ENCODE measurements around the gene RNASEH2A. TPM values are rescaled to one million over a fixed set of nuclear protein-coding genes. Genes with fewer than 3 reads are reported as not detected.
A peak's percentile ranks its signal among the peaks of the same experiment; 100 is the strongest.
"Not testable (repeated sequence)": the region's sequence is repeated elsewhere in the genome, so short reads cannot be mapped to it uniquely, and the experiment has no call there.

Gene RNASEH2A
- total RNA-seq, 3 donors from 2014 or later: 32.3 to 42.7 (median 39.1) TPM

DNA sequence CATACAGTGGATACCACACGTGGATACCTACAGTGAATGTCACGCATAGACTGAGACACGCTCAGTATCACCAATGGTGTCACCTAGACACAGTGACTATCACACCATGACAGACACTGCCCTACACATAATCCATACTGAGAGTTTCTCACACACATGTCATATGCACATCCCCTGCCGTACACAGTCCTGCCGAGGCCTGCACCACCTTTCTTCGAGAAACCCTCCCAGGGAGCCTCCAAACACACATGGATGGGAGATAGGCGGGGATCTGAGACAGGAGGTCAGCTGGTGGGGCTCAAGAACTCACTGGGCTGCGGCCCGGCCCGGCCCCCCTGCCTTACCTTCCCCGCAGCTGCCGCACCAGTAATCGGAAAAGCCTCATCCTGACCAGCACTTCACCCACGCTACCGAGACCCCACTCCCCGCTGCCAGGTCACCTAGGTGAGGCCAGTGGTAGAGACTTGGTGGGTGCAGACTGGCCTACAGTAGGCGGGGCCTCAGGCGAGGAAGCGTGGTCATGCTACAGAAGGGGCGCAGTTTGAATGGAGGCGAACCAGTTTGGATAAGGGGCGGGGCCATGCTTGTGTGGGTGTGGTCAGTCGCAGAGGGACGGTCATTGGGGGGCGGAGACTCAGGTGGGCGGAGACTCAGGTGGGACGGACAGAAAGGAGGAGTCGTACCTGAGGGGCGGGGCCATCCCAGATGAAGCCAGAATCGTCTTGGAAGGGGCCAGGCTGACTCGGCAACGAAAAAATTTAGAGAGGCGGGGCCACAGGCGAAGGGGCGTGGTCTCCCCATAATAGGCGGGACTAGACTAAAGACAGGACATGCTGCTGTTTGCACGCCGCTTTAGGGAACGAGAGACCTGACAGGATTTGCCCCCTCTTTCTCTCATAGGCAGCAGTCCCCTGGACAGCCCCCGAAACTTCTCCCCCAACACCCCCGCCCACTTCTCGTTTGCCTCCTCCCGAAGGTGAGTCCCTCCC, 34.0 kb downstream of the RNASEH2A start:
- Mint-ChIP-seq H3K4me3 (no peak overlapping the region), H3K27me3 (ENCODE audit: low read depth) (peaks cover 80% of the 10 kb centered on the region), H3K4me1 (ENCODE audit: low read depth) (peaks cover 24% of the 10 kb centered on the region), H3K36me3 (ENCODE audit: insufficient read depth) (no peaks in the 10 kb centered on the region), H3K9me3 (no peaks in the 10 kb centered on the region)
- DNase-seq: no peak
- peak; percentile 16 for ATAC-seq

GRCh38 chr19:12841094-12841493, 34.7 kb downstream of the RNASEH2A start:
- no peak overlapping the region for H3K4me3 Mint-ChIP-seq
- H3K36me3 Mint-ChIP-seq (ENCODE audit: insufficient read depth): no peaks in the 10 kb centered on the region
- DNase-seq (no peak), ATAC-seq (no peak)
- H3K4me1 Mint-ChIP-seq (ENCODE audit: low read depth): peaks cover 24% of the 10 kb centered on the region
- peaks cover 75% of the 10 kb centered on the region for H3K27me3 Mint-ChIP-seq (ENCODE audit: low read depth)
- H3K9me3 Mint-ChIP-seq: no peaks in the 10 kb centered on the region

- ATAC-seq (no peak), DNase-seq (no peak)
- Mint-ChIP-seq H3K36me3 (ENCODE audit: insufficient read depth) (no peaks in the 10 kb centered on the region), H3K4me3 (no peak overlapping the region), H3K4me1 (ENCODE audit: low read depth) (peaks cover 25% of the 10 kb centered on the region), H3K27me3 (ENCODE audit: low read depth) (peaks cover 71% of the 10 kb centered on the region), H3K9me3 (no peaks in the 10 kb centered on the region)
Measured at GRCh38 chr19:12842511-12842910, 36.1 kb downstream of the RNASEH2A start.

GRCh38 chr19:12843328-12843727, 36.9 kb downstream of the RNASEH2A start:
- H3K36me3 Mint-ChIP-seq (ENCODE audit: insufficient read depth): no peaks in the 10 kb centered on the region
- peaks cover 71% of the 10 kb centered on the region for H3K27me3 Mint-ChIP-seq (ENCODE audit: low read depth)
- DNase-seq: no peak
- no peaks in the 10 kb centered on the region for H3K9me3 Mint-ChIP-seq
- H3K4me3 Mint-ChIP-seq: no peak overlapping the region
- peaks cover 26% of the 10 kb centered on the region for H3K4me1 Mint-ChIP-seq (ENCODE audit: low read depth)
- no peak for ATAC-seq

- H3K9me3 Mint-ChIP-seq: no peaks in the 10 kb centered on the region
- H3K36me3 Mint-ChIP-seq (ENCODE audit: insufficient read depth): no peaks in the 10 kb centered on the region
- DNase-seq (no peak), ATAC-seq (no peak)
- H3K27me3 Mint-ChIP-seq (ENCODE audit: low read depth): peaks cover 69% of the 10 kb centered on the region
- peaks cover 23% of the 10 kb centered on the region for H3K4me1 Mint-ChIP-seq (ENCODE audit: low read depth)
- H3K4me3 Mint-ChIP-seq: no peak overlapping the region
Measured at GRCh38 chr19:12843999-12844732, 37.8 kb downstream of the RNASEH2A start.

DNA sequence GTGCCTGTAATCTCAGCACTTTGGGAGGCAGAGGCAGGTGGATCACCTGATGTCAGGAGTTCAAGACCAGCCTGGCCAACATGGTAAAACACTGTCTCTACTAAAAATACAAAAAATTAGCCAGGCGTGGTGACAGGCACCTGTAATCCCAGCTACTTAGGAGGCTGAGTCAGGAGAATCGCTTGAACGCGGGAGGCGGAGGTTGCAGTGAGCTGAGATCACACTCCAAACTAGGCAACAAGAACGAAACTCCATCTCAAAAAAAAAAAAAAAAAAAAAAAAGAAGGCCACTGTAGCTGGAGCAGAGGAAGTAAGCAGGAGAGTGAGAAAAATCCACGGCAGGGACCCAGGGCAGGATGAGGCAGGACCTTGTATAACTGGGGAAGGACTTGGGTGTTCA, 40.2 kb downstream of the RNASEH2A start:
- H3K36me3 Mint-ChIP-seq (ENCODE audit: insufficient read depth); H3K9me3 Mint-ChIP-seq; H3K4me3 Mint-ChIP-seq; DNase-seq; ATAC-seq; H3K4me1 Mint-ChIP-seq (ENCODE audit: low read depth): not testable (repeated sequence)
- H3K27me3 Mint-ChIP-seq (ENCODE audit: low read depth): peaks cover 46% of the 10 kb centered on the region

DNA sequence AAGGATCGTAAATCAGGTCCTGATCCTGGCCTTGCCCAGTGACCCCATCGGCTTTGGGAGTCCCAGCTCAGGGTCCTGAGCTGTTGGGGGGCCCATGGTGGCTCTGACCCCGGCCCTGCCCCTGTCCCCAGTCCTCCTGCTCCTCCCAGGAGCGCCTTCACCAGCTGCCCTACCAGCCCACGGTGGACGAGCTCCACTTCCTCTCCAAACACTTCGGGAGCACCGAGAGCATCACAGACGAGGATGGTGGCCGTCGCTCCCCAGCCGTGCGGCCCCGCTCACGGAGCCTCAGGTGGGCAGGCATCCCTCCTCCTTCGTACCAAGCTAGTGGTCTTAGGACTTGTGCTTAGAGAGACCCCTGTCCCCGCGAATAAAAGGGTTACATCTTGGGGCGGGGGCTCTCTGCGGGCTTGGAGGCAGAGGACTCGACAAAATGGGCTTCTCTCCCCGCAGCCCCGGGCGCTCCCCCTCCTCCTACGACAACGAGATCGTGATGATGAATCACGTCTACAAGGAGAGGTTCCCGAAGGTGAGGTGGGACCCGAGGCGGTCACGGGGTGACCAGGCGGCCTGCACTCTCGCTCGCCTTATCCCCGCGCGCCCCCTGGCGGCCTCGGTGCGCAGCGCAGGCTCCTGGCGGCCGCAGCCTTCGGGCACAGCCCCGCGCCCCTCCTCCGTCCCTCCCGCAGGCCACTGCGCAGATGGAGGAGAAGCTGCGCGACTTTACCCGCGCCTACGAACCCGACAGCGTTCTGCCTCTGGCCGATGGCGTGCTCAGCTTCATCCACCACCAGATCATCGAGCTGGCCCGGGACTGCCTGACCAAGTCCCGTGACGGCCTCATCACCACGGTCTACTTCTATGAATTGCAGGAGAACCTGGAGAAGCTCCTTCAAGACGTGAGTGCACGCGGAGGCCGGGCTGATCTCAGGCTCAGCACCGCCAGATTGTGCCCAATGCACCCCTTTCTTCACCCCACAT, 41.1 kb downstream of the RNASEH2A start:
- H3K27me3 Mint-ChIP-seq (ENCODE audit: low read depth): peaks cover 42% of the 10 kb centered on the region
- H3K36me3 Mint-ChIP-seq (ENCODE audit: insufficient read depth): no peaks in the 10 kb centered on the region
- ATAC-seq: peak; percentile 96 to 97
- H3K4me3 Mint-ChIP-seq: peak overlapping the region; percentile 37
- H3K9me3 Mint-ChIP-seq: no peaks in the 10 kb centered on the region
- H3K4me1 Mint-ChIP-seq (ENCODE audit: low read depth): peaks cover 8% of the 10 kb centered on the region
- peak; percentile 84 for DNase-seq

DNA sequence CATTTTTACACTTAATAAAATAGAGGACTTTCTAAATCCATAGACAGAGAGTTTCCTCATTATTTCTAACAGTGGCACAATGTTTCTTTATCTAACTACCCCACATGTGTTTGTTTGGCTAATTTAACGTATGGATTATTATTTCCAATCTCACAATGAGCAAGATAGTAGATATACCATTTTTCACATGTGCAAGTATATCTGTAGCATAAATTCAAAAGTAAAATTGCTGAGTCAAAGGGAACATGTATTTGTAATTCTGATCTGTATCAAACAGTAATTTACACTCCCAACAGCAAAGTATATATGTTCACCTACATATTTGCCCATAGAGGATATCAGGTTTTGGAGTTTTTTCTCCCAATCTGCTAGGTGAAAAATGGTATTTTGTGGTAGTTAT, 50.3 kb downstream of the RNASEH2A start:
- H3K27me3 Mint-ChIP-seq (ENCODE audit: low read depth): peaks cover 7% of the 10 kb centered on the region
- DNase-seq (no peak), ATAC-seq (no peak)
- H3K9me3 Mint-ChIP-seq: peaks cover 5% of the 10 kb centered on the region
- H3K4me3 Mint-ChIP-seq: no peak overlapping the region
- no peaks in the 10 kb centered on the region for H3K36me3 Mint-ChIP-seq (ENCODE audit: insufficient read depth)
- H3K4me1 Mint-ChIP-seq (ENCODE audit: low read depth): no peaks in the 10 kb centered on the region

DNA sequence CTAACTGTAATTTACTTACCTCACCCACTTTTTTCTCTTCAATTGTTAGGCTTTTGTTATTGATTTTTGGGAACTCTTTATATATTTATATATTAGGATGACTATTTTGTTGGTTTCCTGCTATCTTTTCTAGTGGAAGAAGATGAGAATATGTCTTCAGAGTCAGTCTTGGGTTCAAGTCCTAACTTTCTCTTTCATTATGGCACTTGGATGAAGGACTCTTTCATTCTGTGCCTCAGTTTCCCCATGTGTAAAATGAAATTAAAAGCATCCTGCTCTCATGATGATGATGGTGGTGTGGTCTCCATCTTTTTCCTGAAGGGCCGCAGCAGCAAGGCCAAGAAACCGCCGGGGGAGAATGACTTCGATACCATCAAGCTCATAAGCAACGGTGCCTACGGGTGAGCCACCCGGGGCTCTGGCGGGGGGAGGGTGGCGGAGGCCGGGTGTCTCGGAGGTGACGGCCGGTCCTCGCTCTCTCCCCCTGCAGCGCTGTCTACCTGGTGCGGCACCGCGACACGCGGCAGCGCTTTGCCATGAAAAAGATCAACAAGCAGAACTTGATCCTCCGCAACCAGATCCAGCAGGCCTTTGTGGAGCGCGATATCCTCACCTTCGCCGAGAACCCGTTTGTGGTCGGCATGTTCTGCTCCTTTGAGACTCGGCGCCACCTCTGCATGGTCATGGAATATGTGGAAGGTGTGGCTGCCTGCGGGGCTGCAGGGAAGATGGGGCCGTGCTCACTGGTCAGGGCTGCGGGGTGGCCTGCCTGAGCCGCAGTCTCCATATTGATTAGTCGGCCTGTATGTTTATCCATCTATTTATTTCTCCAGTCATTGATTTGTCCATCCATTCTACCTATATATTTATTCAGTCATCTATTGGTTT, 51.9 kb downstream of the RNASEH2A start:
- DNase-seq: no peak
- Mint-ChIP-seq H3K4me3 (no peak overlapping the region), H3K36me3 (ENCODE audit: insufficient read depth) (no peaks in the 10 kb centered on the region), H3K4me1 (ENCODE audit: low read depth) (no peaks in the 10 kb centered on the region), H3K9me3 (peaks cover 5% of the 10 kb centered on the region), H3K27me3 (ENCODE audit: low read depth) (peaks cover 4% of the 10 kb centered on the region)
- ATAC-seq: no peak

- Mint-ChIP-seq H3K4me3 (no peak overlapping the region), H3K9me3 (peaks cover 5% of the 10 kb centered on the region), H3K4me1 (ENCODE audit: low read depth) (no peaks in the 10 kb centered on the region), H3K27me3 (ENCODE audit: low read depth) (no peaks in the 10 kb centered on the region), H3K36me3 (ENCODE audit: insufficient read depth) (no peaks in the 10 kb centered on the region)
- ATAC-seq: no peak
- no peak for DNase-seq
Measured at GRCh38 chr19:12859546-12859945, 53.2 kb downstream of the RNASEH2A start.
